ENCODE results near the gene ZSCAN12.

The ZSCAN12 gene

GRCh38 chr6:28330041-28330440 lies 69.5 kb downstream of the ZSCAN12 start:
- Histone ChIP-seq H3K9me3 (ENCODE audit: control insufficient read depth, insufficient read depth, low read length) (peaks cover 9% of the 10 kb centered on the region), H3K27ac (ENCODE audit: low read length) (no peak overlapping the region), H3K4me3 (ENCODE audit: low read length) (no peak overlapping the region), H3K36me3 (ENCODE audit: control insufficient read depth, insufficient read depth, low read length) (peaks cover 12% of the 10 kb centered on the region), H3K27me3 (ENCODE audit: control insufficient read depth, insufficient read depth, low read length) (no peaks in the 10 kb centered on the region), H3K4me1 (ENCODE audit: control insufficient read depth, insufficient read depth, low read length) (no peaks in the 10 kb centered on the region)
- no CpG with 5 or more reads among the region's 1 CpG for WGBS (ENCODE audit: insufficient coverage, insufficient read length)
- DNase-seq (ENCODE audit: low read depth, low spot score) = no peak

Measured in iPS DF 6.9 (cell line).